IPS-NIHi7 (cell line): ENCODE data around the gene NUDT16.

Experiments used
- DNase-seq: peaks from one replicate; pipeline ENCODE4 v3.0.0; 2012; ENCODE audit warnings: mixed read lengths; ENCODE audit errors: extremely low spot score

NUDT16 gene

DNA sequence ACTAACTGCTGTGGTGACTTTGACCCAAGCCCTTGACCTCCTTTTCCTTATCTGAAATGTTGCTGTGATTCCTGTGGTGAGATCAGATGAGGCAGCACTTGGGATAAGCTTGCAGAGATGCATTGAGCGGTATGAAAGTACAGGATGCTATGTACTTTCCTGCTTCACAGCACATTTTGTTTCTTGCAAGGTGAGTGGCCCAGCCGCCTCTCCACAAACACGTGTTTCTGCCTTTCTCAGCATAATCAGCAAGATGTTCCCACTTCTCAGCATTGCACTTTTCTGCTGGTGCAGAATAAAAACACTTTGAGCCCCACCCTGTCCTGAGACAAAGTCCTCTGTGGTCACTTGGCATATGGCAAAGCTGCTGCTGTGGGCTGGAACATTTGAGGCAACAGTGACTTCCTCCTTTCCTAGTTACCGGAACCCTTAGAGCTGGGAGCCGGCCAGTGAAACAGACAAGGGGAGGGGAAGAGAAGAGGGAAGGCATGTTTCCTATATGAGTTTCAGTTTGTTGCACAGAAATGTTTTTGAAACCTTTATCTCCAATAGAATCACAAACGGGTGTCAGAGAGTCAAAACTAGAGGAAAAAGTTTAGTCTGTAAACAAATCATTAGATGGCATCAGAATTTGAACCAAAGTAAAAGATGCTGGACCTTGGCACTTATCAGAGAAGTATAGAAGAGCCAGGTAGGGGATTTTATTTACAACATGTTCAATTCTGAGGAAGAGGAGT lies 5.0 kb downstream of the NUDT16 start:
- DNase-seq = no peak

DNA sequence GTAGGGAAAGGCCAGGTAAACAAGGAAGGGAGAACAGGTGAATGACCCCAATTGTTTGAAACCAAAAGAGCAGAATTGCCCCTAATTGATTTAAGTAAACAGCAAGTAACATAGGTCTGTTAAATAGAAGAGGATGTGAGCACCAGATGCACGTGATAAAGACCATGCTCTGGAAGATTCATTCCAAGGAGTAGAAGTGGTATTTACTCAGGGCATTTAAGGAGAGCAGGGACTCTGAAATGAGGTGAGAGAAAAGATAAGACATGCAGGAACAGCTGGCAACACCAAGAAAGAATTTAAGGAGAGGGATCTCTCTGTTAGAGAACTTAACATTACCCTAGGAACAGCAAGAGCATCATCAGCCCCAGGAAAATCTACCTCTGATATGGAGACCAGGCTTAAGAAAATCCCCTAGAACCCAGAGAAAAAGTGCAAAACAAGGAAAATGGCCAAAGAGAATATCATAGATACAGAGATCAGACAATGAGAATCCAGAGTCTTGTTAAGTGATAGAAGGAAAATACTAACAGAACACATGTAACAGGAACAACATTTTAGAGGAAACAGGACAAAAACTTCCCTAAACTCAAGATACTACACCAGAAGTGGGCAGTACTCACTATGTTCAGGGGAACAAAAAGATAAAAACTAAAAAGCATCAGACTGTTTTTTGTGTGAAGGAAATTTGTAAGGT lies 6.4 kb downstream of the NUDT16 start:
- no peak for DNase-seq

DNA sequence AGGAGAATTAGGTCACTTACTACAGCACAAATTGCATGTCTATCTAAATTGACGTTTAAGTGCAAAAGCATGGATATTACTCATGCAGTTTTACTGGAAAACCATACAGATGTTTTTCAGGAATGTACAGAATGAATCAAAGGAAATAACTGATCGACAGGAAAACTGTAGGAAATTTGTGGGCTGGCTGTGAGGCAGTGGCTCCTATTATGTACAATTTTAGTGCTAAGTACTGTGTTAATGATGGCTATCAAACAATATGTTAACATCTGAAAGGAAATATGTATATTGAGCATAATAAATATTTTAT lies 6.9 kb downstream of the NUDT16 start:
- no peak for DNase-seq

DNA sequence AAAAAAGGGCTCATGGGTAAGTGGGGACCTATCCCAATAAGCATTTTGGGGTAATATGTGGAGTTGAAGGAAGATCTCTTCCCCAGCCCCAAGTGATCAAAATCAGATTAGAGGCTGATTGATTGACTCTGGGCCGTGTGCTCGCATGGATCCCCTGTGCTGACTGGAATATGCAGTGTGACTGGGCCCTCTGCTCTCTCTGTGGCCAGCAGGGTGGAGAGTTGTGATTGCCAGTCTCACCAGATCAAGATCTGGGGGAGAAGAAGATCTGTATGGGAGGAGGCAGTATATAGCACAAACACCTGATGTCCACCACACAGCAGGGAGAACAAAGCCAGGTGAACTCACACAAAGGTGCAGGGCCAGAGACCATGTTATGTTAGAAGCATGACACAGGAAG lies 8.8 kb downstream of the NUDT16 start:
- DNase-seq = no peak

DNA sequence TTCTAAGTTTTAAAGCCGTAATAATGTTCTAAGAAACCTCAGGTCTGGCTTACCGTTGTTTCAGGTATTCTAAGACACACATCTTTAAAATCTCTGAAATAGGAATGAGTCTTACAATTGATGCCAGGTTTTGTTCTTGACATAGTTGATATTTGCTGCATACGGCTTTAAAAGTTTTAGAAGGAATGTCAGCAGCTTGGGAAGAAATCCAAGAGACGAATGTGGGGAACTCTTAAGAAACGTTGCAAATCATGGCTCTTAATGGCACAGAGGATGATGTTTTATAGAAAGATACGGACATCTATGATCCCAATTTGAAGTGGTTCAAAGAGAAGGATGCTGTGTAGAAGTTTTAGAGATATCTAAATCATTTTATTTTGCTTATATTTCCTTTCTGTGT lies 11.5 kb downstream of the NUDT16 start:
- no peak for DNase-seq

DNA sequence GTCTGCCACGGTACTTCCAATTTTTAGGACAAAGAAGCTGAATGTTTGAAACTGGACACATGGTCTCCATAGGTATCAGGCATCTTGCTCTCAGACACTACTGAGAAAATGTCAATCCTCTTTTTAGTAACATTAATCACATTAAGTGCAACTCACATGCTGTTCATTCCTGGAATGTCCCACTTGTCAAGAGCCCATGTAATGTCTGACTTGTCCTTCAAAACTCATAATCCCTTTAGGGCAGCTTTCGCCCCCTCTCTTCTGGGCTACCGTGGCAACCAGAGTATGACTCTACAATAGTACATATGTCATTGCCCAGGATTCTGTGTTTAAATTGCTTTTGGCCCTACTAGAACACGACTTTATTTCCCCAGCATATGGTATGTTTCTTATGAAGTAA lies 12.3 kb downstream of the NUDT16 start:
- no peak for DNase-seq

DNA sequence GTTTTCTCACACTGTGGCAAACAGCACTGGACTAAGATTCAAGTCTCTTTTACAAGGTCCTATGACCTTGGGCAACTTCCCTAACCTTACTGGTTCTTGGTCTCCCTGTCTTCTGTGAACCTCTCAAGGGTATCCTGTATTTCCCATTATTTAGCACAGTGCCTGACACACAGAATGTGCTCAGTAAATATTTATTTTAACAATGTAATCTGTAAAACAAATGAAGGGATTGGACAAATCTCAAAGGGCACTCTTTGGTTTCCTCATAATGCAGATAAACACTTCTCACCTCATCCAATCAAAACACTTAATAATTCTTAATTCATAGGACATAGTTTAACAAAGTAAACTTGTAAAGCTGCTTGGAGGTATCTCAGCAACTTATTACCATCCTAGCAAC lies 12.8 kb downstream of the NUDT16 start:
- no peak for DNase-seq

DNA sequence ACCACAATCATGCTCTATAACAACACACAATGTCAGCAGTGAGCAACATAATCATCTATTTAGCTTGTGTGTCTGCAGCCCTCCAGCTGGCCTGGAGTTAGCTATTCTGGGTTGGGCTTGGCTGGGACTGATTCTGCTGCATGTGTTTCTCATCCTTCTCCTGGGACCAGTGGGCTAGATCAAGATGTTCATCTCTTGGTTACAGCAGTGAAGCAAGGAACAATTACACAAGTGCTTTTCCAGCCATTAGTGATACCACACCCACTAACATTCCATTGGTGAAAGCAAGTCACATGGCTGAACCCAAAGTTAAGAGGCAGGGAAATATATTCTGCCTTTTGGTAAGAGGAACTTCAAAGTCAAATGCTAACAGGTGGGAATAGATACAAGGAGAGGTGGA lies 14.6 kb downstream of the NUDT16 start:
- no peak for DNase-seq

DNA sequence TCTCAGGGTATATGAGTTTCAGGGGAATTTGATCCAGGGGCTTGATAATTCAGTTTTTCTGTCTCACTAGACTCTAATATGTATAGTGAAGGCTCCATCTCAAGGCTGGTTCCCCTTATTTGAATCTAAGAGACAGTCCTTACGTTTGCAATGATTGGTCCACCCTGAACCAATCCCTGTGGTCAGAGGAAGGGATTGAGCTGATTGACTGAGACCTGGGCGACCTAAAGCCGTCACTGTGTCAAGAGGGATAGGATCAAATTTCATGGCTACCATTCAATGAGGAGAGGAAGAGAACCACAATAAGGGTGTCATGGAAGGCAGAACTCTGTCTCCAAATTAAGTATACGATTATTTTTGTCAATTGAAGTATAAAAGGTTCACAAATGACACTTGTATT lies 16.3 kb downstream of the NUDT16 start:
- DNase-seq = no peak

DNA sequence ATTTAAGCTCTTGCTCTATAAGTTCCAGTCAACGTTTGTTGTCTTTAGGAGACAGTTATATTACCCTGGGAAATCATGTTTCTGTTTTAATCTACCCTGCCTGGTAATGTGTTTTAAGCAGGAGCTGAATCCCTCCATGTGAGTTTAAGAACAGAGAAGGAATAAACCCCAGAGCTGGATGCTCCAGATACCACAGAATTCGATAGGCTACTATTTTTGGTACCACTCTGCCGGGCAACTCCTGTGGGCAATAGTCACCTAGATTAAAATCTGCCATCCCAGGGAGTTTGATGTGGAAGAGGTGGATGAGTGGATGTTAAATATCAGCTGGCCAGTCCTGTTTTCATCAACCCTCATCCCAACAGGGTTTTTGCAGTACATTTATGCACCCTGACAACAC lies 20.4 kb downstream of the NUDT16 start:
- DNase-seq = no peak

DNA sequence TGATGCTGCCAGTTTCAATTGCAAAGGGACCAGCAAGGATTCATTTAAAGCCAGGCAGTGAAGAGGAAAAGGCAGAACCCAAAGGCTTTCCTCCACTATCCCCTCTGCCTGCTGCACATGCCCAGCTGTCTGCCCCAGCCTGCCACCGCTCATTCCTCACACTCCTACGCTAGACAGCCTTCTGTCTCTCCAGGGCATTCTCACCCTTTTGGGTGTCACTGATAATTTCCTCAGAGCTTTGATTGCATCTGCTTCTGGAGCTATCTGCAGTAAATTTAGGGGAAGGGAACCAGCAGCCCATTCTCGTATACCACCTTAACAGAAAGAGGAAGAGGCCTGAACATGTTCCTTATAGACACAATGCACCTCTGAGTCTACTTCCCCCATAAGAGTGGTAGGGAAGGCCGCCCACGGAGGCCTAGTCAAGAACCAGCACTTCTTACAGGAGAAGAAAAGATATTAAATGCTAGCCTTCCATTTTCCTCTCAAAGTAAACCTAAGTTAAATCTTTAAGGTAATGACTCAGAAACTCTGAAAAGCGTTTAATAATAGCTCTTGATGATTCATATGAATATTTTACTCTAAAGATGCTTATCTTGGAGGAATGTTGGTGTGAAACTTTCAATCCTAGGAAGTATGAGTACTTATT lies 20.9 kb downstream of the NUDT16 start:
- no peak for DNase-seq

DNA sequence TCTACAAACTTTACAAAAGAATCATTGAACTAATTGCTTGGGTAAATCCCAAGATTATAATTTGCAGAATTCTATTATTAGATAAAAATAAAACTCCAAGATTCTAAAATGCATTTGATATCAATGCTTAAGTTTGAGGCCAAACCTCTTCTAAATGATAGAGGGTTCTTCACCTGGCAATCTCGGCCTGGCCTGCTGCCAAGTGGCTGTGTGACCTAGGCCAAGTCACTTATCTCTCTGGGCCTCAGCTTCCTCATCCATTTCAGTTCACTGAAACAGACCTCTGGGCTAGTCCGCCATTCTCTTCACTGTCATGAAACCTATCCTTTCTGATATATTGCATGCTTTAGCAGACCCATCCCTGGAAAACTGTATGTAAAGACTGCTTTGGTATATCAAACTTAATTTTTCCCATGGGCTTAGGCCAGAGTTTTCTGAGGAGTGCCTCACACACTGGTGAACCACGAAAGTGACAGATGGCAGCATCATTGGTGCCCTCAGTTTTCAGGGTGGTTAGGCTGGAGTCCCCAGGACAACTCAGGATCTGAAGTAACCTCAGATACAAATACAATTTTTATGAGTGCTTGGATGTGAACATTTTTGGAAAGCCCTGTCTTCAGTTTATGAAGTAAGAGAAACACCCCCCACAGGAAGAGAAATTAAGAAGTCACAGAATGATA lies 21.8 kb downstream of the NUDT16 start:
- no peak for DNase-seq

DNA sequence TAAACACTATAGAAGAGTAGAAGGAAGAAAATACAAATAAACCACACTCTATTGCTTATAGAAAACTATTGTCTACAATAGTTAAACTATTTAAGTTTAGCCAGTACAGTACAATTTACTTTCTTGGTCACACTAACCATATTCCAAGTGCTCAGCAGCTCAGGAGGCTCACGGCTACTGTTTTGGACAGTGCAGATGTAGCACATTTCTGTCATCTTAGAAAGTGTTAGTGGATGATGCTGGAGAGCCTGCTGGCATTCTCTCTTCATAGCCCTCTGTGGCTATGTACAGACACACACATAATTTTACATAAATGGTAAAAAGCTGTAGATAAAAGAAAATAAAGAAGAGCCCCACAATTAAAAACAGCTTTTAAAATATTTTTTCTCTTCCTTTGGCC lies 23.8 kb downstream of the NUDT16 start:
- DNase-seq = no peak

DNA sequence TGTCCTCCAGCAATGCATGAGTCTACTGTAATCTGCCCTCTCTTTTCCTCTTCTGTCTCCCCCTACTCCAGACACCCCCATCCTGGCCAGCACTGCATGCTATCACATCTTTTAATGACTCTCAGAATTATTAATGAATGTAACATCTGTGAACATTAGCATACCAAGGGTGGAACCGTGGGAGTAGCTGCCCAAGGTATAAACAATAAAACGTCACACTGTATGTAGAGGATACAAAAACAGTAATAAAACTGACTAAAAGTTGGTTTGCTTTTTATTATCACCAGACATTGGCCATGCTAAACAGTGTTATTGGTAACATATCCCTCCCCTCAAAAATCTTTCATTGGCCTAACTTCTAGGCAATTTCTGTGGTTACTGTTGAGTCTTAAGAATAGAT lies 24.7 kb downstream of the NUDT16 start:
- DNase-seq = no peak

DNA sequence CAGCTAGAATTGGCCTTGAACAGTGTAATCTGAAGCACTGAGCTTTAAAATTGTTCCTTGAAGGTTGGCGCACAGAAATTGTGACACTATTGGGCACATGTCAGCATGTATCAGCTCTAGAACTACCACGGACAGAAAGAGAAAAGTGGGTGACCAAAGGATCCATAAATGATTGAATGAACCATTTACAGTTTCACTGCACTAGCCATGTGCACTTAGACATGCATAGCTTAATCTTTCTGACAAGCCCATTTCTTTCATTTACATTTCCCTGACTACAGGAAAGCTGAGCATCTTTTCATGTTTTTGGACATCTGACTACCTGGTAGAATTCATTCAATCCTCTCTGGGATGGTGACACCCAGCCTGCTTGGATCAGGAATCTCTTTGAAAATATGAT lies 36.2 kb downstream of the NUDT16 start:
- DNase-seq = no peak

DNA sequence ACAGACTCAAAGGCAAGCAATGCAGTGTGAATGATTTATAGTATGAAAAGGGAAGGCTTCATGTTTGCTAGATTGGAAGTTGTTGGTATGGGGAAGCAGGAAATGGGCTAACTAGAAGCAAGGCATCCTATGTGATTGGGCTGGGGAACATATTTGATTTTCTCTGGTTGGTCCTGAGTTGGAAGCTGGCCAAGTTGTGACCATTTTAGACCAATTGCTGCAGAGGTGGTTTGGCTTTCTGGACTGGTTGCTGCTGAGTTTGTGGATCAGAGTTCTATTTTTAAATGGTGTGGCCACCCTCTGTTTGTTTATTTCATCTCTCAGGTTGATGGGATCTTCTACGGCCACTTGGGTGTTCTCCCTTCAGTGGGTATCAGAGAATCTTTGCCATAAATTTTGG lies 39.7 kb downstream of the NUDT16 start:
- no peak for DNase-seq

DNA sequence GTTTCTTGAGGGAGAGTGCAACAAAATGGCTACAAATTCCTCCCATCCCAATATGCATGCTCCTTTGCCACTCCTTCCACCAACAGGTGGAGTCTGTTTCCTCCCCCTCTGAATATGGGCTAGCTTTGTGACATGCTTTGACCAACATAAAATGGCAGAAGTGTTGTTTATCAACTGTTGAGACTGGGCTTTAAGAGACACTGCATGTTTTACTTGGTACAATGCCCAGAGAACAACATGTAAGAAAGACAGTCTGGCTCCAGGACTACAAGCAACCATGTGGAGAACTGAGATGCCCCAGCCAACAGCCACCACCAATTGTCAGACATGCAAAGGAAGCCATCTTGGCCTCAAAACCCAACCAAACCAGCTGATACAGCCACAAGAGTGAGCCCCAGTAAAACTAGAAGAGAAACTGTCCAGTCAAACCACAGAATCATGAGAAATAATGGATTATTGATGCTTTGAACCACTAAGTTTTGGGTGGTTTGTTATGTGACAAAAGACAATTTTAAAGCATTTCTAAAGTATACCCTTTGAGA lies 40.5 kb downstream of the NUDT16 start:
- no peak for DNase-seq

DNA sequence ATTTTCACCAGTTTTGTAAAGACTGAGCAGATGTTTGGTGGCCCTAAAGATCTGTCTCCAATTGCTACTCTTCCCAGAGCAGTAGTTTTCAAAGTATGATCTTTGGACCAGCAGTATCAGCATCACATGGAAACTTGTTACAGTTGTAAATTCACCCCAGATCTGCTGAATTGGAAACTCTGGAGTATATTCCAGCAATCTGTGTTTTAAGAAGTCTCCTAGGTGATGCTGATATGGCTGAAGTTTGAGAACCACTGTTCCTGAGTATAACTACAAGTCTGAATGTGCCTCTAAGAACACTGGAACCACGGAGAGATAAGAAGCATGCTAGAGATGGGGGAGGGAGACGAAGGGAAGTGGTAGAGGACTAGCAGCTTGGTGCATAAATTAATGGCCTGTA lies 45.7 kb downstream of the NUDT16 start:
- DNase-seq = no peak

DNA sequence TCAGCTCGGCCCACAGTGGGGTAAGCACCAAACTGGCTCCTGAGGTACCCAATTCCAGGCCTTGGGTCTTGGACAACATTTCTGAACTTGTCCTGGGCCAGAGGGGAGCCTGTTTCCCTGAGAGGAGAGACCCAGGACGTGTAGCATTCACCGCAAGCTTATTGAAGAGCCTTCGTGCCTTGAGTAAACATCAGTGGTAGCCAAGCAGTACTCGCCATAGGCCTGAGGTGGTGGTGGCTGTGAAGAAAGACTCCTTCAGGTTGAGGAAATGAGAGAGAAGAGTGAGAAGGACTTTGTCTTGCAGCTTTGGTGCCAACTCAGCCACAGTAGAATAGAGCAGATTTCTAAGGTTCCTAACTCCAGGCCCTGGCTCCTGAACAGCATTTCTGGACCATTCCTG lies 50.2 kb downstream of the NUDT16 start:
- DNase-seq = no peak

DNA sequence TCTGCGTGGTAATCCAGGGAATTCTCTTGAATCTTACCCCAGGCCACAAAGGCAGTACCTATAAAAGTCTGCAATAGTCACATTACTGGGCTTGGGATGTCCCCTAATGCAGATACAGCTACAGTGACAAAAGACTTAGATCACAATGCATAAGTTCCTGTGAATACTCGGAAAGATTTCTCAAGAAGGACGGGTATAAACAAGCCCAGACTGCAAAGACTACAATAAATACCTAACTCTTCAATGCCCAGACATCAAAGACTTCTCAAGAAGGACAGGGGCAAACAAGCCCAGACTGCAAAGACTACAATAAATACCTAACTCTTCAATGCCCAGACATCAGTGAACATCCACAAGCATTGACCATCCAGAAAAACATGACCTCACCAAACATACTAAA lies 50.9 kb downstream of the NUDT16 start:
- no peak for DNase-seq

DNA sequence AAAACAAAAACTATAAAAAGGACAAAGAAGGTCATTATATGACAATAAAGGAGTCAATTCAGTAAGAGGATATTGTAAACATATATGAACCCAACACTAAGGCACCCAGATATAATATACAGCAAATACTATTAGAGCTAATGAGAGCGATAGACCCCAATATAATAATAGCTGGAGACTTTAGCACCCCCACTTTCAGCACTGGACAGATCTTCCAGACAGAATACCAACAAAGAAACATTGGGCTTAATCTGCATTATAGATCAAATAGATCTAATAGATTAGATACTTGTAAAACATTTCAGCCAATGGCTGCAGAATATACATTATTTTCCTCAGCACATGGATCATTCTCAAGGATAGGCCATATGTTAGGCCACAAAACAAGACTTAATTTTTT lies 53.4 kb downstream of the NUDT16 start:
- DNase-seq = no peak
